ENCODE measurements around the gene ZNF598. TPM values are rescaled to one million over a fixed set of nuclear protein-coding genes. Genes with fewer than 3 reads are reported as not detected.
A peak's percentile ranks its signal among the peaks of the same experiment; 100 is the strongest.

ZNF598 gene
- total RNA-seq, 1 experiment from 2014 or later = 44.4 TPM

- ChIA-PET POLR2A (ENCODE audit: unreplicated experiment) (no interaction called here), CTCF (interaction anchor here (0.5 kb wide), 1 partner anchor 30 kb away, joined by 10 read pairs; no protein-coding TSS in a partner anchor)
- no peak overlapping the region for H3K4me3 ChIP-seq (ENCODE audit: low read length)
- TF ChIP-seq EZH2phosphoT487 (IDR thresholded peaks at IDR 0.05; ENCODE audit: borderline replicate concordance, low read length) (no peak), EZH2 (IDR thresholded peaks at IDR 0.05; ENCODE audit: low read length, unreplicated experiment) (no peak), CTCF (conservative IDR thresholded peaks at IDR 0.05; ENCODE audit: low read depth, low read length) (no peak)
- no peak overlapping the region for H2AFZ ChIP-seq (ENCODE audit: low read length)
- no peaks in the 10 kb centered on the region for H3K9me2 ChIP-seq (replicated peaks; ENCODE audit: low read length)
- intact Hi-C loops (cut with micrococcal nuclease) = no loop called here
- no TSS peak for BruUV-seq (replicated peaks)
- no peaks in the 10 kb centered on the region for H3K36me3 ChIP-seq (ENCODE audit: low read depth, low read length)
- no peaks in the 10 kb centered on the region for H3K79me2 ChIP-seq (ENCODE audit: low read length)
- H4K20me1 ChIP-seq (ENCODE audit: low read length) = no peaks in the 10 kb centered on the region
- DNase-seq (no peak), ATAC-seq (no peak)
- H3K27ac ChIP-seq (ENCODE audit: low read length) = no peak overlapping the region
- no peaks in the 10 kb centered on the region for H3K27me3 ChIP-seq (ENCODE audit: low read length)
- no peaks in the 10 kb centered on the region for H3K9me3 ChIP-seq (ENCODE audit: low read length)
- no peaks in the 10 kb centered on the region for H3F3A ChIP-seq (ENCODE audit: low read length, unreplicated experiment)
- no peak overlapping the region for H3K4me2 ChIP-seq (ENCODE audit: low read length)
- H3K4me1 ChIP-seq (ENCODE audit: insufficient read depth, low read length) = peaks cover 4% of the 10 kb centered on the region; the same call in 1 of the 2 replicates
- no peak overlapping the region for H3K9ac ChIP-seq (ENCODE audit: low read length)
These were observed 16.8 kb downstream of the ZNF598 start for GRCh38 chr16:1992704-1993317.

- H3F3A ChIP-seq (ENCODE audit: low read length, unreplicated experiment) = no peaks in the 10 kb centered on the region
- no TSS peak for BruUV-seq (replicated peaks)
- no peaks in the 10 kb centered on the region for H3K9me2 ChIP-seq (replicated peaks; ENCODE audit: low read length)
- ChIA-PET POLR2A (ENCODE audit: unreplicated experiment) (no interaction called here), CTCF (interaction anchor here (0.5 kb wide), 1 partner anchor 30 kb away, joined by 10 read pairs; no protein-coding TSS in a partner anchor)
- TF ChIP-seq CTCF (conservative IDR thresholded peaks at IDR 0.05; ENCODE audit: low read depth, low read length) = no peak
- no peak for TF ChIP-seq EZH2phosphoT487 (IDR thresholded peaks at IDR 0.05; ENCODE audit: borderline replicate concordance, low read length)
- no peak for TF ChIP-seq EZH2 (IDR thresholded peaks at IDR 0.05; ENCODE audit: low read length, unreplicated experiment)
- H3K4me1 ChIP-seq (ENCODE audit: insufficient read depth, low read length) = peaks cover 4% of the 10 kb centered on the region; the same call in 1 of the 2 replicates
- no peak overlapping the region for H3K4me2 ChIP-seq (ENCODE audit: low read length)
- H3K4me3 ChIP-seq (ENCODE audit: low read length) = no peak overlapping the region
- intact Hi-C loops (cut with micrococcal nuclease) = no loop called here
- H4K20me1 ChIP-seq (ENCODE audit: low read length) = no peaks in the 10 kb centered on the region
- ATAC-seq (peak; percentile 23), DNase-seq (peak; percentile 63)
- H3K36me3 ChIP-seq (ENCODE audit: low read depth, low read length) = no peaks in the 10 kb centered on the region
- no peaks in the 10 kb centered on the region for H3K79me2 ChIP-seq (ENCODE audit: low read length)
- H3K9ac ChIP-seq (ENCODE audit: low read length) = no peak overlapping the region
- no peaks in the 10 kb centered on the region for H3K9me3 ChIP-seq (ENCODE audit: low read length)
- no peaks in the 10 kb centered on the region for H3K27me3 ChIP-seq (ENCODE audit: low read length)
- H3K27ac ChIP-seq (ENCODE audit: low read length) = no peak overlapping the region
- H2AFZ ChIP-seq (ENCODE audit: low read length) = no peak overlapping the region
These were observed 17.5 kb downstream of the ZNF598 start for GRCh38 chr16:1991948-1992703.

- Histone ChIP-seq H3K9me3 (ENCODE audit: low read length) (no peaks in the 10 kb centered on the region), H2AFZ (ENCODE audit: low read length) (no peak overlapping the region), H3K4me3 (ENCODE audit: low read length) (no peak overlapping the region), H3K27me3 (ENCODE audit: low read length) (no peaks in the 10 kb centered on the region), H4K20me1 (ENCODE audit: low read length) (no peaks in the 10 kb centered on the region), H3K36me3 (ENCODE audit: low read depth, low read length) (no peaks in the 10 kb centered on the region; the same call in 1 of the 2 replicates), H3K9me2 (replicated peaks; ENCODE audit: low read length) (no peaks in the 10 kb centered on the region), H3K9ac (ENCODE audit: low read length) (no peak overlapping the region), H3K79me2 (ENCODE audit: low read length) (no peaks in the 10 kb centered on the region), H3K4me1 (ENCODE audit: insufficient read depth, low read length) (peaks cover 4% of the 10 kb centered on the region; the same call in 1 of the 2 replicates), H3K4me2 (ENCODE audit: low read length) (no peak overlapping the region), H3F3A (ENCODE audit: low read length, unreplicated experiment) (no peaks in the 10 kb centered on the region), H3K27ac (ENCODE audit: low read length) (no peak overlapping the region)
- no TSS peak for BruUV-seq (replicated peaks)
- POLR2A ChIA-PET (ENCODE audit: unreplicated experiment) = no interaction called here
- intact Hi-C loops (cut with micrococcal nuclease) = no loop called here
- CTCF ChIA-PET = no interaction called here
- ATAC-seq = no peak
- no peak for DNase-seq
- TF ChIP-seq EZH2phosphoT487 (IDR thresholded peaks at IDR 0.05; ENCODE audit: borderline replicate concordance, low read length) (no peak), EZH2 (IDR thresholded peaks at IDR 0.05; ENCODE audit: low read length, unreplicated experiment) (no peak), CTCF (conservative IDR thresholded peaks at IDR 0.05; ENCODE audit: low read depth, low read length) (no peak)
These were observed 18.1 kb downstream of the ZNF598 start for GRCh38 chr16:1991588-1991947.

Data from PC-3 (cell line).